ENCODE measurements around the gene CAMK1G. TPM values are rescaled to one million over a fixed set of nuclear protein-coding genes. Genes with fewer than 3 reads are reported as not detected.
A peak's percentile ranks its signal among the peaks of the same experiment; 100 is the strongest.

The CAMK1G gene
- total RNA-seq, 1 experiment from 2014 or later, result not detected

DNA sequence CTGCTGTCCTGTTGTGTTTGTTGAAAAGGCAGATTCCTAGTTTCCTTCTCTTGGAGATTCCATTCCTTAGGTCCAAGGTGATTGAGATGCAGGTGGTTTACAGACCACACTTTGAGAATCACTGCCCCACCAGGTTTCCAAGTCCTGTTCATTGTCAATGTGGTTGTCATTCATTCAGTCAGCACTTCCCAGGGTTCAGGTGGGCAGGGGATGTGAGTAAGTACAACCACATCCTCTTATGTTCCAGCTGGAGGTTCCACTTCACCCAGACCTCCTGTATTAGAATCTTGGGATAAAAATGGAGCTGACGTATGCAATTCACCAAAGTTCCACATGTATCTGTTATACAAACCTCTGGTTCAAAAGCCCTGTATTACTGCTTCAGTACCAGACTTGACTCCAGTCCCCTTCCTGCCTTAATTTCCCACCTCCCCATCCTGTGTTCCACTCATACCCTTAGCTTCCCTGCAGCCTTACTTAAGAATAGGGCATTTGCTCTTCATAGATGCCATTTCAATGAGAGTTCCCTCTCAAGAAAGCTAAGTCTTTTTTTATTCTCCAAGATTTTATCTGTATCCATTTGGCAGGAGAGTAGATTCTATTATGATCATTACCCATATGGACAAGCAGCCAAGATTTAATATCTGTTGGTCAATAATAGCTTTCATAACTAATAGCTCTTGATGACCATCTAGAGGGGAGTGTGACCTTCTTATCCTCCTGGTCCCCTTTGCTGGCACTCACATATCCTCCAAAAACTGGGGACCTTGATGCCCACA, 46.0 kb upstream of the CAMK1G start:
- Histone ChIP-seq H3K4me1 (replicated peaks; ENCODE audit: insufficient read depth) (peaks cover 10% of the 10 kb centered on the region), H3K27ac (no peak overlapping the region), H3K79me2 (ENCODE audit: low read depth) (no peaks in the 10 kb centered on the region), H3K4me2 (no peak overlapping the region), H4K20me1 (ENCODE audit: insufficient read depth) (no peaks in the 10 kb centered on the region), H3K36me3 (ENCODE audit: low read depth) (no peaks in the 10 kb centered on the region), H3K27me3 (ENCODE audit: insufficient read depth, low read depth) (peaks cover 6% of the 10 kb centered on the region; the same call in 1 of the 2 replicates), H3K9me2 (ENCODE audit: insufficient read depth) (no peaks in the 10 kb centered on the region), H2AFZ (no peak overlapping the region), H3K4me3 (no peak overlapping the region), H3F3A (ENCODE audit: insufficient read depth, low read depth) (peaks cover 10% of the 10 kb centered on the region; the same call in 1 of the 2 replicates), H3K9me3 (ENCODE audit: insufficient read depth, low read depth) (no peaks in the 10 kb centered on the region)
- intact Hi-C loops (cut with micrococcal nuclease; ENCODE audit: unreplicated experiment), result no loop called here
- BruUV-seq (replicated peaks), result no TSS peak
- TF ChIP-seq EZH2 (IDR thresholded peaks at IDR 0.05; ENCODE audit: low read depth), result no peak
- TF ChIP-seq, protein P1, sequence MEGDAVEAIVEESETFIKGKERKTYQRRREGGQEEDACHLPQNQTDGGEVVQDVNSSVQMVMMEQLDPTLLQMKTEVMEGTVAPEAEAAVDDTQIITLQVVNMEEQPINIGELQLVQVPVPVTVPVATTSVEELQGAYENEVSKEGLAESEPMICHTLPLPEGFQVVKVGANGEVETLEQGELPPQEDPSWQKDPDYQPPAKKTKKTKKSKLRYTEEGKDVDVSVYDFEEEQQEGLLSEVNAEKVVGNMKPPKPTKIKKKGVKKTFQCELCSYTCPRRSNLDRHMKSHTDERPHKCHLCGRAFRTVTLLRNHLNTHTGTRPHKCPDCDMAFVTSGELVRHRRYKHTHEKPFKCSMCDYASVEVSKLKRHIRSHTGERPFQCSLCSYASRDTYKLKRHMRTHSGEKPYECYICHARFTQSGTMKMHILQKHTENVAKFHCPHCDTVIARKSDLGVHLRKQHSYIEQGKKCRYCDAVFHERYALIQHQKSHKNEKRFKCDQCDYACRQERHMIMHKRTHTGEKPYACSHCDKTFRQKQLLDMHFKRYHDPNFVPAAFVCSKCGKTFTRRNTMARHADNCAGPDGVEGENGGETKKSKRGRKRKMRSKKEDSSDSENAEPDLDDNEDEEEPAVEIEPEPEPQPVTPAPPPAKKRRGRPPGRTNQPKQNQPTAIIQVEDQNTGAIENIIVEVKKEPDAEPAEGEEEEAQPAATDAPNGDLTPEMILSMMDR (conservative IDR thresholded peaks at IDR 0.05), result no peak
- ChIA-PET CTCF (no interaction called here), POLR2A (ENCODE audit: unreplicated experiment) (interaction anchor here (0.6 kb wide), 1 partner anchor 268 kb away, joined by 3 read pairs; no protein-coding TSS in a partner anchor)
- DNase-seq, result no peak

DNA sequence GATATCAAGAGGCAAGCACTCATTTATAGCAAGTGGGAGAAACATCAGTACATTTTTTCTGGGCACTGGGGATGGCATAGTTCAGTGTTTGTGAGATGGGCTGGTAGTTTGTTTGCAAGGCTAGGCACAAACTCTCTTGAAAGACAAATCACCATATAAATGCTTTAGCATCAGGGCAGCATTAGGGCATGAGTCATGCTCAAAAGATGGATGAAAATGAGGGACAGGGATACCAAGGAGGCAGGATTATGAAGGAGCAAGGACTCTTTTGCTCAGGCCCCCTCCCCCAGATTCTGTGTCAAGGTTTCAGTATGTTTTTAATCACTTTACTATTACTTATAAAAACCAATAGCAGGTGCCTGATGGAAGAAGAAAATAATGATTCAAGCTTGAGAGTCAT, 43.9 kb upstream of the CAMK1G start:
- Histone ChIP-seq H3K9me3 (ENCODE audit: insufficient read depth, low read depth) (no peaks in the 10 kb centered on the region), H3K27ac (no peak overlapping the region), H3F3A (ENCODE audit: insufficient read depth, low read depth) (peaks cover 19% of the 10 kb centered on the region), H4K20me1 (ENCODE audit: insufficient read depth) (no peaks in the 10 kb centered on the region), H3K4me2 (no peak overlapping the region), H2AFZ (no peak overlapping the region), H3K27me3 (ENCODE audit: insufficient read depth, low read depth) (peaks cover 6% of the 10 kb centered on the region; the same call in 1 of the 2 replicates), H3K79me2 (ENCODE audit: low read depth) (no peaks in the 10 kb centered on the region), H3K4me3 (no peak overlapping the region), H3K9me2 (ENCODE audit: insufficient read depth) (no peaks in the 10 kb centered on the region), H3K36me3 (ENCODE audit: low read depth) (no peaks in the 10 kb centered on the region), H3K4me1 (replicated peaks; ENCODE audit: insufficient read depth) (peaks cover 24% of the 10 kb centered on the region)
- no TSS peak for BruUV-seq (replicated peaks)
- CTCF ChIA-PET, result no interaction called here
- DNase-seq, result no peak
- intact Hi-C loops (cut with micrococcal nuclease; ENCODE audit: unreplicated experiment), result no loop called here
- POLR2A ChIA-PET (ENCODE audit: unreplicated experiment), result no interaction called here
- TF ChIP-seq EZH2 (IDR thresholded peaks at IDR 0.05; ENCODE audit: low read depth), result no peak
- TF ChIP-seq, protein P1 (conservative IDR thresholded peaks at IDR 0.05), result no peak

DNA sequence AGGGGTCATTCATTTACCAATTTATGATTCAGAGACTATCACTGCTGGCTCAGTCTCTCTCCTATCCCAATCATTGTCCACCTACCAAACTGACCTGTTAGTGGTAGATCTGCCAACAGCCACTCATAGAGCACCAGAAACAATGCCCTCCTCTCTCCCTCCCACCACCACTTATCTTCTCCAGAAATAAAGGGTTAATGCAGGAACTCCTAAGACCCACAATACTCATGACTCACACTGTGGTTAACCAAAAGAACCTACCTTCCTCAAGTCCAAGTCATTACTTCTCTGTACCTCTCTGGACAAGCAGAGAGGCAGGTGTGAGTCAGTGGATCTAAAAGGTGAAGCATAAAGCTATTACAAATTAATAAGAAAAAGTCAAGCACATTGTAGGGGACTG, 40.9 kb upstream of the CAMK1G start:
- Histone ChIP-seq H4K20me1 (ENCODE audit: insufficient read depth) (no peaks in the 10 kb centered on the region), H3K9me2 (ENCODE audit: insufficient read depth) (no peaks in the 10 kb centered on the region), H2AFZ (no peak overlapping the region), H3K9me3 (ENCODE audit: insufficient read depth, low read depth) (no peaks in the 10 kb centered on the region), H3K4me2 (peak overlapping the region; percentile 39), H3K4me1 (replicated peaks; ENCODE audit: insufficient read depth) (peaks cover 24% of the 10 kb centered on the region), H3K36me3 (ENCODE audit: low read depth) (no peaks in the 10 kb centered on the region), H3K79me2 (ENCODE audit: low read depth) (no peaks in the 10 kb centered on the region), H3F3A (ENCODE audit: insufficient read depth, low read depth) (peaks cover 19% of the 10 kb centered on the region), H3K27ac (peak overlapping the region; percentile 23), H3K4me3 (no peak overlapping the region), H3K27me3 (ENCODE audit: insufficient read depth, low read depth) (no peaks in the 10 kb centered on the region)
- no TSS peak for BruUV-seq (replicated peaks)
- peak in 1 of 2 experiments; percentile 68 for DNase-seq
- POLR2A ChIA-PET (ENCODE audit: unreplicated experiment), result no interaction called here
- TF ChIP-seq, protein P1 (conservative IDR thresholded peaks at IDR 0.05), result no peak
- no peak for TF ChIP-seq EZH2 (IDR thresholded peaks at IDR 0.05; ENCODE audit: low read depth)
- intact Hi-C loops (cut with micrococcal nuclease; ENCODE audit: unreplicated experiment), result no loop called here
- CTCF ChIA-PET, result interaction anchor here (0.6 kb wide), 1 partner anchor 264 kb away, joined by 8 read pairs; no protein-coding TSS in a partner anchor

All from PC-9 (cell line).